Aorta (tissue), 5 donors: ENCODE results near the gene TMEM43. TPM values are rescaled to one million over a fixed set of nuclear protein-coding genes. Genes with fewer than 3 reads are reported as not detected.

Experiments used
- ATAC-seq: fragments of 200-7000 bp; cut with Tn5 transposase; one replicate; pipeline ENCODE4 v1.9.1; 2022; ENCODE audit warnings: moderate library complexity; ENCODE audit not compliant: low FRiP score
- DNase-seq, 2 donors: peaks; one replicate each; pipeline ENCODE4 v3.0.0-alpha.2; 2020
- H3K27ac ChIP-seq, 2 donors: one replicate each; pipeline ENCODE4 v1.5.1; 2013; ENCODE audit warnings: low read length in 2 of 2, mild to moderate bottlenecking in 2 of 2, moderate library complexity in 2 of 2, control low read depth in 1 of 2, inconsistent platforms in 1 of 2, low read depth in 1 of 2
- H3K27me3 ChIP-seq, 2 donors: one replicate each; pipeline ENCODE4 v1.6.1; 2013; ENCODE audit warnings: control low read depth in 1 of 2, low read length in 1 of 2, mild to moderate bottlenecking in 1 of 2, moderate library complexity in 1 of 2; ENCODE audit not compliant: insufficient read depth in 2 of 2, control insufficient read depth in 1 of 2
- H3K36me3 ChIP-seq, 2 donors: one replicate each; pipeline ENCODE4 v1.6.1; 2013; ENCODE audit warnings: control low read depth in 1 of 2, low read length in 1 of 2, mild to moderate bottlenecking in 1 of 2; ENCODE audit not compliant: insufficient read depth in 2 of 2, control insufficient read depth in 1 of 2
- H3K4me1 ChIP-seq, 2 donors: one replicate each; pipeline ENCODE4 v1.6.1; 2013; ENCODE audit warnings: low read length in 2 of 2, control low read depth in 1 of 2, mild to moderate bottlenecking in 1 of 2, moderate library complexity in 1 of 2; ENCODE audit not compliant: insufficient read depth in 2 of 2, control insufficient read depth in 1 of 2
- H3K4me3 ChIP-seq, 2 donors: one replicate each; pipeline ENCODE4 v1.5.1; 2013; ENCODE audit warnings: low read length in 2 of 2, control low read depth in 1 of 2, mild to moderate bottlenecking in 1 of 2
- H3K9me3 ChIP-seq: one replicate; pipeline ENCODE4 v1.6.1; 2013; ENCODE audit warnings: mild to moderate bottlenecking, low read length; ENCODE audit not compliant: control insufficient read depth
- whole genome bisulfite sequencing, 2 donors: extraction: QIAGEN DNeasy Blood & Tissue Kit; methylation state at CpG; one replicate each; pipeline ENCODE4 v1.1.7; 2013; 5-methylcytosine and 5-hydroxymethylcytosine counted together
- intact Hi-C, 2 donors: fragments of 100-400 bp; cut with DNase I; formaldehyde crosslinking; loops; one replicate each; pipeline versions ENCODE4 v1.14.2 to v1.15.0; 2022
- polyA plus RNA-seq, 2 donors: library from polyadenylated mRNA; stranded (reverse); fragments of 200-250 nt; gene quantifications; one replicate each; pipeline ENCODE4 v1.2.3, GENCODE V29; 2013
- total RNA-seq, 2 donors: library from RNA; stranded (reverse); fragmentation: NEBNext Ultra II Directional; extraction: Animal tissue kit (Norgen Biotek cat#: 25700); gene quantifications; one replicate each; pipeline ENCODE4 v1.2.1, GENCODE V29; 2021
- donor health status: healthy with polysubstance abuse.
- donor health status: Bipolar disorder and iron deficiency.
- donor health status: DM: no; HTN: no; CAD: no.
- donor health status: DM: no; HTN: no; CAD: no.
- donor health status: DM: yes; HTN: yes; CAD: no.

Gene TMEM43
- total and polyA plus RNA-seq, 4 donors = 52.0 to 132 (median 106) TPM

DNA sequence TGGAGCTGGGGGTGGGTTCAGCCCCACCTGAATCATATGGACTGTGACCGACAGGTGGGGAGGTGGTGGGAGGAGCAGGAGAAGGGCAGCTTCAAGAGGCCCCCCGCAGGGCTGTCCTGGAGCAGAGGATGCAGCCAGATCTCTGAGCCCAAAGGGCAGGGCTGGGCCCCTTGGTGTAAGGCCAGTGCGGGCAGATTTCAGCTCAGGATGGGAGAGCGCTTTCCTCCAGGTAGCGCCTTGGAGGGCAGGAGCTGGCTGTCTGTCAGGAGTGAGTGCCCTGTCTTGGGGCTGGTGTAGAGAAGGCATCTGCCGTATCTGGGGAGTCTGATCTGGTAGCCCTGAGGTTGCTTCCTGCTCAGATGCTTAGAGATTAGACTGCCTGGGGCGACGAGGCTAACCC is 7.3 kb downstream of the TMEM43 start:
- peaks cover 9 to 18% of the 10 kb centered on the region in 2 donors for H3K36me3 ChIP-seq
- no peaks in the 10 kb centered on the region for H3K9me3 ChIP-seq
- 89 to 96% methylated on average over 8 of the region's 8 CpGs for WGBS, 2 donors
- intact Hi-C loops = no loop called here
- ATAC-seq (no peak), DNase-seq (no peak)
- H3K27me3 ChIP-seq = no peaks in the 10 kb centered on the region
- no peak overlapping the region for H3K4me3 ChIP-seq
- H3K4me1 ChIP-seq = peaks cover 0 to 3% of the 10 kb centered on the region in 2 donors
- H3K27ac ChIP-seq = no peak overlapping the region

DNA sequence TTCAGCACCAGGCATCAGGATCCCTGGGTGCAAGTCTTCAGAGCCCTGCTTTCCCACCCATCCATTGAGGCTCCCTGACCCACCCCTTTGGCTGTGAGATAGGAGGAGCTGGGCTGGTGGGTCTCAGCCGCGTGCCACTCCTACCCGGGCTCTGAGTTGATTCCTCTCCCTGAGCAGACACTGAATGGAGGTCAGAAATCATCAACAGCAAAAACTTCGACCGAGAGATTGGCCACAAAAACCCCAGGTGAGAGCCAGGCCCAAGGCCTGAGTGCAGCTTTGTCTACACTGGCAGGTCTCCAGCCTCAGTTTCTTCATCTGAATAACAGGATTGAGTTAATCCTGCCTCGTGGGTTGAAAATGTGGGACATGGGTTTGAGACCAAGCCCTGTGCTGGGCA is 7.8 kb downstream of the TMEM43 start:
- ATAC-seq (no peak), DNase-seq (no peak)
- no peak overlapping the region for H3K4me3 ChIP-seq
- intact Hi-C loops = no loop called here
- WGBS, 2 donors = 90 to 93% methylated on average over 6 of the region's 6 CpGs
- no peaks in the 10 kb centered on the region for H3K9me3 ChIP-seq
- no peaks in the 10 kb centered on the region for H3K27me3 ChIP-seq
- H3K27ac ChIP-seq = no peak overlapping the region
- peaks cover 9 to 18% of the 10 kb centered on the region in 2 donors for H3K36me3 ChIP-seq
- H3K4me1 ChIP-seq = peaks cover 0 to 3% of the 10 kb centered on the region in 2 donors

- H3K9me3 ChIP-seq = no peaks in the 10 kb centered on the region
- H3K27ac ChIP-seq = no peak overlapping the region
- H3K27me3 ChIP-seq = no peaks in the 10 kb centered on the region
- 90 to 92% methylated on average over 10 of the region's 10 CpGs for WGBS, 2 donors
- H3K36me3 ChIP-seq = peaks cover 9 to 18% of the 10 kb centered on the region in 2 donors
- H3K4me3 ChIP-seq = no peak overlapping the region
- H3K4me1 ChIP-seq = peaks cover 0 to 3% of the 10 kb centered on the region in 2 donors
- no peak for DNase-seq
- no peak for ATAC-seq
- intact Hi-C loops = no loop called here
These were observed 8.4 kb downstream of the TMEM43 start for GRCh38 chr3:14133188-14133800.

GRCh38 chr3:14133876-14134275 is 9.0 kb downstream of the TMEM43 start:
- Histone ChIP-seq H3K9me3 (no peaks in the 10 kb centered on the region), H3K27ac (no peak overlapping the region), H3K36me3 (peaks cover 9 to 18% of the 10 kb centered on the region in 2 donors), H3K27me3 (no peaks in the 10 kb centered on the region), H3K4me3 (no peak overlapping the region), H3K4me1 (peaks cover 0 to 3% of the 10 kb centered on the region in 2 donors)
- ATAC-seq (no peak), DNase-seq (no peak)
- 96% methylated on average over 5 of the region's 5 CpGs for WGBS, 2 donors
- intact Hi-C loops = no loop called here

- Histone ChIP-seq H3K9me3 (no peaks in the 10 kb centered on the region), H3K27ac (no peak overlapping the region), H3K4me3 (no peak overlapping the region), H3K4me1 (peaks cover 0 to 3% of the 10 kb centered on the region in 2 donors), H3K36me3 (peaks cover 9 to 18% of the 10 kb centered on the region in 2 donors), H3K27me3 (no peaks in the 10 kb centered on the region)
- intact Hi-C loops = no loop called here
- no peak for ATAC-seq
- no peak for DNase-seq
- WGBS, 2 donors = 89 to 97% methylated on average over 6 of the region's 6 CpGs
These were observed 9.4 kb downstream of the TMEM43 start for GRCh38 chr3:14134291-14134690.

DNA sequence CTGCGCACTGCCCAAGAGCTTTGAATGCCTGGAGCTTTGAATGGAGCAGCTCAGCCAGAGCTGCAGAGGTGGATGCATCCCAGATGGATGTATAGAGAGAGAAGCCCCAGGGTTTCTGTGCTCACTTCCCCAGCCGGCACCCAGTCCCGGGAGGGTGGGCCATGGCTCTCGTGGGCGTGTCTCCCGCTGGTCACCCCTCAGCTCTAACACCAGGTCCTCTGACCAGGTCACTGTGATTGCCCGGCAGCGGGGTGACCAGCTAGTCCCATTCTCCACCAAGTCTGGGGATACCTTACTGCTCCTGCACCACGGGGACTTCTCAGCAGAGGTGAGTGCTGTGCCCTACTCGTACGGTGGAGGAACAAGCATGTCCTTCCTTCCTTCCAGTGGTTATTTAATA is 10.7 kb downstream of the TMEM43 start:
- no peaks in the 10 kb centered on the region for H3K27me3 ChIP-seq
- H3K36me3 ChIP-seq = peaks cover 6 to 16% of the 10 kb centered on the region in 2 donors
- H3K4me3 ChIP-seq = no peak overlapping the region
- intact Hi-C loops = no loop called here
- DNase-seq = no peak
- H3K4me1 ChIP-seq = peaks cover 0 to 3% of the 10 kb centered on the region in 2 donors
- no peak for ATAC-seq
- 87 to 88% methylated on average over 11 of the region's 11 CpGs for WGBS, 2 donors
- no peaks in the 10 kb centered on the region for H3K9me3 ChIP-seq
- no peak overlapping the region for H3K27ac ChIP-seq

GRCh38 chr3:14137004-14137403 is 12.2 kb downstream of the TMEM43 start:
- peak; percentile 84 to 86 for DNase-seq
- ATAC-seq = peak; percentile 75
- intact Hi-C loops = no loop called here
- peaks cover 0 to 3% of the 10 kb centered on the region in 2 donors for H3K4me1 ChIP-seq
- H3K27me3 ChIP-seq = no peaks in the 10 kb centered on the region
- H3K36me3 ChIP-seq = peaks cover 6 to 8% of the 10 kb centered on the region in 2 donors
- H3K27ac ChIP-seq = peak overlapping the region in 1 of 2 donors; percentile 80
- no peak overlapping the region for H3K4me3 ChIP-seq
- no peaks in the 10 kb centered on the region for H3K9me3 ChIP-seq
- 6 to 14% methylated on average over 3 of the region's 3 CpGs for WGBS, 2 donors

DNA sequence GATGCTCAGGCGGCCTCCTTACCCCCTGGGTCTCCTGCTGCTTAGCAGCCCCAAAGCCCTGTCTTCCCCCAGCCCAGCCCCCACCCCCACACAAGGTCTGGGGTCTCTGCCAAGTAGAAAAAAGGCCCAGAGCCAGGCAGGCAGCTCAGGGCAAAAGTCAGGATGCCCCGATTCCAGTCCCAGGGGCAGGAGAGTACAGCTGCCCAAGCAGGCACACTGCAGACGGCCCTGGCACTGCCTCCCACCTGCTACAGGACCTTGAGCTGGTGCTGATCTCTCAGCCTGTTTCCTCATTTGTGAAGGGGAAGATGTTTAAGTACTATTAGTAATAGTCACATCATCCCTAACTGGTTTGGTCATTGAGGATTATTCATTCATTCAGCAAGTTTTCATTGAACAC is 12.6 kb downstream of the TMEM43 start:
- peaks cover 4 to 6% of the 10 kb centered on the region in 2 donors for H3K36me3 ChIP-seq
- no peaks in the 10 kb centered on the region for H3K27me3 ChIP-seq
- H3K4me3 ChIP-seq = no peak overlapping the region
- H3K9me3 ChIP-seq = no peaks in the 10 kb centered on the region
- WGBS, 2 donors = 0 to 8% methylated on average over 2 to 3 of the region's 3 CpGs
- no peak for ATAC-seq
- H3K27ac ChIP-seq = peak overlapping the region in 1 of 2 donors; percentile 80
- H3K4me1 ChIP-seq = peaks cover 0 to 3% of the 10 kb centered on the region in 2 donors
- intact Hi-C loops = no loop called here
- no peak for DNase-seq

GRCh38 chr3:14138109-14138877 is 13.4 kb downstream of the TMEM43 start:
- no peak for ATAC-seq
- Histone ChIP-seq H3K27ac (peak overlapping the region in 1 of 2 donors; percentile 28), H3K4me3 (no peak overlapping the region), H3K36me3 (peaks cover 4% of the 10 kb centered on the region in 2 donors), H3K9me3 (no peaks in the 10 kb centered on the region), H3K4me1 (peaks cover 3% of the 10 kb centered on the region in 2 donors), H3K27me3 (no peaks in the 10 kb centered on the region)
- WGBS, 2 donors = 91% methylated on average over 16 of the region's 16 CpGs
- intact Hi-C loops = no loop called here
- DNase-seq = no peak
